IMR-90 (cell line): ENCODE data around the gene KLHL3. TPM values are rescaled to one million over a fixed set of nuclear protein-coding genes. Genes with fewer than 3 reads are reported as not detected.

Experiments used
- ATAC-seq: fragments of 200-7000 bp; cut with Tn5 transposase; 2 replicates; pipeline ENCODE4 v1.9.1; 2020; ENCODE audit warnings: low read depth, mild to moderate bottlenecking, moderate library complexity
- BruUV-seq: library from RNA; stranded (reverse); fragments of 400-500 nt; replicated peaks from 2 replicates; lab custom pipeline; 2021; lab: Mats Ljungman, UMichigan
- CTCF ChIA-PET: fragments of 300-600 bp; formaldehyde crosslinking; extraction: SDS; loops from one replicate; lab custom pipeline; 2021; ENCODE audit warnings: antibody characterized with exemption; lab: Yijun Ruan, JAX
- POLR2A ChIA-PET: fragments of 300-600 bp; sonication (Branson Sonifier 250); formaldehyde crosslinking; loops from one replicate; lab custom pipeline; 2022; ENCODE audit warnings: antibody characterized with exemption; ENCODE audit not compliant: unreplicated experiment; lab: Charles Lee
- DNase-seq: peaks from one replicate; pipeline ENCODE4 v3.0.0; 2013
- H2AFZ ChIP-seq: replicated peaks from 2 replicates; pipeline ENCODE3; 2013; ENCODE audit warnings: low read length, mild to moderate bottlenecking; ENCODE audit not compliant: poor library complexity
- H2AK5ac ChIP-seq: 2 replicates; pipeline ENCODE4 v1.6.1; 2013; ENCODE audit warnings: low read depth, low read length, inconsistent platforms
- H2AK9ac ChIP-seq: replicated peaks from 2 replicates; pipeline ENCODE3; 2013; ENCODE audit warnings: mild to moderate bottlenecking, low read depth, low read length, moderate library complexity; ENCODE audit not compliant: poor library complexity
- H2BK120ac ChIP-seq: 2 replicates; pipeline ENCODE4 v1.6.1; 2013; ENCODE audit warnings: low read depth, low read length, inconsistent platforms
- H2BK15ac ChIP-seq: 3 replicates; pipeline ENCODE4 v1.6.1; 2013; ENCODE audit warnings: low read depth, low read length, inconsistent platforms
- H2BK20ac ChIP-seq: 2 replicates; pipeline ENCODE4 v1.6.1; 2013; ENCODE audit warnings: low read depth, mild to moderate bottlenecking, inconsistent platforms, low read length, moderate library complexity
- H2BK5ac ChIP-seq: 2 replicates; pipeline ENCODE4 v1.6.1; 2013; ENCODE audit warnings: mild to moderate bottlenecking, low read depth, low read length, inconsistent platforms; ENCODE audit not compliant: poor library complexity, severe bottlenecking
- H3K14ac ChIP-seq: replicated peaks from 2 replicates; pipeline ENCODE4 v1.6.1; 2013; ENCODE audit warnings: low read depth, low read length, inconsistent platforms
- H3K18ac ChIP-seq: 2 replicates; pipeline ENCODE4 v1.6.1; 2013; ENCODE audit warnings: low read depth, low read length, control low read depth
- H3K23ac ChIP-seq: 2 replicates; pipeline ENCODE4 v1.6.1; 2013; ENCODE audit warnings: low read depth, low read length, inconsistent platforms
- H3K27ac ChIP-seq: 2 replicates; pipeline ENCODE4 v1.5.1; 2013; ENCODE audit warnings: mild to moderate bottlenecking, control low read depth, low read length; ENCODE audit not compliant: insufficient read depth
- H3K27me3 ChIP-seq: 2 replicates; pipeline ENCODE4 v1.6.1; 2013; ENCODE audit warnings: low read length; ENCODE audit not compliant: control insufficient read depth, insufficient read depth
- H3K36me3 ChIP-seq: 2 replicates; pipeline ENCODE4 v1.6.1; 2013; ENCODE audit warnings: low read length, mixed read lengths; ENCODE audit not compliant: control insufficient read depth, insufficient read depth
- H3K4ac ChIP-seq: 2 replicates; pipeline ENCODE4 v1.6.1; 2013; ENCODE audit warnings: low read depth, low read length, inconsistent platforms
- H3K4me1 ChIP-seq: 2 replicates; pipeline ENCODE4 v1.6.1; 2013; ENCODE audit warnings: low read length, mixed read lengths; ENCODE audit not compliant: control insufficient read depth, insufficient read depth
- H3K4me2 ChIP-seq: 2 replicates; pipeline ENCODE4 v1.6.1; 2013; ENCODE audit warnings: low read depth, mild to moderate bottlenecking, control low read depth, low read length, moderate library complexity
- H3K4me3 ChIP-seq: 2 replicates; pipeline ENCODE4 v1.5.1; 2013; ENCODE audit warnings: low read depth, mild to moderate bottlenecking, control low read depth, low read length, moderate library complexity; ENCODE audit not compliant: insufficient read depth
- H3K56ac ChIP-seq: 2 replicates; pipeline ENCODE4 v1.6.1; 2013; ENCODE audit warnings: low read length, inconsistent platforms; ENCODE audit not compliant: insufficient read depth; ENCODE audit errors: extremely low read depth
- H3K79me1 ChIP-seq, 2 experiments: 2 replicates each; pipeline ENCODE4 v1.6.1; 2013; ENCODE audit warnings: low read length in 2 of 2, inconsistent platforms in 1 of 2, low read depth in 1 of 2
- H3K9ac ChIP-seq: 2 replicates; pipeline ENCODE4 v1.6.1; 2013; ENCODE audit warnings: low read depth, low read length, control low read depth
- H3K9me1 ChIP-seq: 2 replicates; pipeline ENCODE4 v1.6.1; 2013; ENCODE audit warnings: low read length, inconsistent platforms; ENCODE audit not compliant: insufficient read depth
- H3K9me3 ChIP-seq: 2 replicates; pipeline ENCODE4 v1.6.1; 2013; ENCODE audit warnings: low read length; ENCODE audit not compliant: control insufficient read depth, insufficient read depth
- H4K20me1 ChIP-seq: 2 replicates; pipeline ENCODE4 v1.6.1; 2013; ENCODE audit warnings: low read length, inconsistent platforms; ENCODE audit not compliant: insufficient read depth
- H4K5ac ChIP-seq: 2 replicates; pipeline ENCODE4 v1.6.1; 2013; ENCODE audit warnings: mild to moderate bottlenecking, low read depth, low read length, control low read depth
- H4K8ac ChIP-seq, 2 experiments: 2 replicates each; pipeline ENCODE4 v1.6.1; 2013; ENCODE audit warnings: low read depth in 2 of 2, low read length in 2 of 2, control low read depth in 1 of 2, inconsistent platforms in 1 of 2
- H4K91ac ChIP-seq: 2 replicates; pipeline ENCODE4 v1.6.1; 2013; ENCODE audit warnings: low read depth, low read length, inconsistent platforms; ENCODE audit not compliant: insufficient read depth
- CEBPB ChIP-seq: IDR thresholded peaks from 2 replicates; pipeline ENCODE4 v1.6.1; 2012; ENCODE audit warnings: low read depth, low read length, improper control_type of control experiment
- CHD1 ChIP-seq: IDR thresholded peaks from 2 replicates; pipeline ENCODE4 v1.6.1; 2012; ENCODE audit warnings: low read depth, low read length, improper control_type of control experiment
- CTCF ChIP-seq: conservative IDR thresholded peaks from 2 replicates; pipeline ENCODE4 v1.5.1; 2012; ENCODE audit warnings: mild to moderate bottlenecking, low read depth, low read length, improper control_type of control experiment
- ELK1 ChIP-seq: fragments of 150-350 bp; IDR thresholded peaks from 2 replicates; pipeline ENCODE4 v1.6.1; 2016; ENCODE audit warnings: low read depth, mild to moderate bottlenecking, low read length, moderate library complexity, borderline replicate concordance
- FOS ChIP-seq: fragments of 150-350 bp; IDR thresholded peaks from 2 replicates; pipeline ENCODE4 v1.6.1; 2016; ENCODE audit warnings: low read depth, low read length
- MAFK ChIP-seq: IDR thresholded peaks from 2 replicates; pipeline ENCODE4 v1.6.1; 2012; ENCODE audit warnings: low read depth, low read length, improper control_type of control experiment
- MAZ ChIP-seq: IDR thresholded peaks from 2 replicates; pipeline ENCODE4 v1.6.1; 2012; ENCODE audit warnings: low read depth, mild to moderate bottlenecking, low read length, improper control_type of control experiment, moderate library complexity, borderline replicate concordance
- MXI1 ChIP-seq: IDR thresholded peaks from 2 replicates; pipeline ENCODE4 v1.6.1; 2012; ENCODE audit warnings: low read depth, mild to moderate bottlenecking, low read length, moderate library complexity, borderline replicate concordance
- RAD21 ChIP-seq: IDR thresholded peaks from 2 replicates; pipeline ENCODE4 v1.6.1; 2012; ENCODE audit warnings: low read length, improper control_type of control experiment
- RCOR1 ChIP-seq: IDR thresholded peaks from 2 replicates; pipeline ENCODE4 v1.6.1; 2012; ENCODE audit warnings: mild to moderate bottlenecking, low read length, improper control_type of control experiment; ENCODE audit not compliant: insufficient replicate concordance
- RFX5 ChIP-seq: IDR thresholded peaks from 2 replicates; pipeline ENCODE4 v1.8.0; 2012; ENCODE audit warnings: low read depth, mild to moderate bottlenecking, low read length, moderate library complexity
- SMC3 ChIP-seq: fragments of 150-350 bp; IDR thresholded peaks from 2 replicates; pipeline ENCODE4 v1.6.1; 2016; ENCODE audit warnings: low read depth, mild to moderate bottlenecking, antibody characterized with exemption, low read length, moderate library complexity
- USF2 ChIP-seq: fragments of 150-350 bp; IDR thresholded peaks from 2 replicates; pipeline ENCODE4 v1.6.1; 2017; ENCODE audit warnings: mild to moderate bottlenecking, antibody characterized with exemption, low read length, low read depth
- WGBS, 2 experiments: methylation state at CpG; one replicate each; pipeline versions ENCODE4 v1.1.5 to v1.1.7; 2013; ENCODE audit warnings: missing lambda C conversion rate in 2 of 2; ENCODE audit not compliant: insufficient read length in 1 of 2; ENCODE audit errors: extremely low coverage in 2 of 2; 5-methylcytosine and 5-hydroxymethylcytosine counted together
- dilution Hi-C: fragments of 300-500 bp; cut with HindIII; formaldehyde crosslinking; loops from one replicate; pipeline ENCODE4 v1.14.3; 2018; ENCODE audit warnings: low sequenced_read_pairs; ENCODE audit not compliant: unreplicated experiment
- in situ Hi-C: fragments of 300-500 bp; cut with MboI; formaldehyde crosslinking; loops from 3 replicates; pipeline ENCODE4 v1.14.3; 2019; ENCODE audit warnings: low sequenced_read_pairs, inconsistent platforms, mixed read lengths
- intact Hi-C: fragments of 100-400 bp; cut with micrococcal nuclease; formaldehyde crosslinking; loops from 2 replicates; pipeline ENCODE4 v1.10.0; 2022
- polyA plus RNA-seq, 3 experiments: library from polyadenylated mRNA; depleted of rRNA; stranded (reverse); fragments of >200 nt; gene quantifications; 2 replicates each; pipeline ENCODE4 v1.2.3, GENCODE V29; 2012; ENCODE audit warnings: low replicate concordance in 1 of 3
- total RNA-seq: library from RNA; depleted of rRNA; stranded (reverse); fragments of >200 nt; gene quantifications from 2 replicates; pipeline ENCODE4 v1.2.3, GENCODE V29; 2012

KLHL3 gene
- total and polyA plus RNA-seq, 2 of the 4 experiments (the other 2 are of a cell fraction), result 2.3 to 4.1 TPM

- DNase-seq (no peak), ATAC-seq (no peak)
- Histone ChIP-seq H3K23ac (no peak overlapping the region), H4K8ac (no peak overlapping the region), H3K14ac (no peak overlapping the region), H4K20me1 (no peaks in the 10 kb centered on the region), H3K56ac (no peak overlapping the region), H3K36me3 (no peaks in the 10 kb centered on the region), H3K79me1 (no peaks in the 10 kb centered on the region), H2AK9ac (no peak overlapping the region), H2BK120ac (no peak overlapping the region), H3K4me2 (no peak overlapping the region), H2BK15ac (no peak overlapping the region), H3K4me3 (no peak overlapping the region), H4K5ac (no peak overlapping the region), H3K18ac (no peak overlapping the region), H2AK5ac (no peak overlapping the region), H2AFZ (no peak overlapping the region), H3K9ac (no peak overlapping the region), H3K9me1 (no peaks in the 10 kb centered on the region), H2BK20ac (no peak overlapping the region), H3K9me3 (no peaks in the 10 kb centered on the region), H2BK5ac (no peak overlapping the region), H3K27ac (no peak overlapping the region), H3K4ac (no peak overlapping the region), H3K4me1 (no peaks in the 10 kb centered on the region), H4K91ac (no peak overlapping the region), H3K27me3 (peaks cover 4% of the 10 kb centered on the region; the same call in 1 of the 2 replicates)
- ChIA-PET POLR2A (no interaction called here), CTCF (no interaction called here)
- no TSS peak for BruUV-seq
- in situ Hi-C loops, result no loop called here
- no peak for TF ChIP-seq RCOR1
- TF ChIP-seq SMC3, result no peak
- TF ChIP-seq MAZ, result no peak
- TF ChIP-seq RFX5, result no peak
- TF ChIP-seq USF2, result no peak
- TF ChIP-seq MXI1, result no peak
- no peak for TF ChIP-seq CHD1
- no peak for TF ChIP-seq ELK1
- TF ChIP-seq FOS, result no peak
- no peak for TF ChIP-seq CEBPB
- no peak for TF ChIP-seq CTCF
- no peak for TF ChIP-seq RAD21
- no peak for TF ChIP-seq MAFK
- intact Hi-C loops, result no loop called here
- dilution Hi-C loops, result no loop called here
- WGBS, 2 experiments, result 56% methylated on average over 5 of the region's 6 CpGs; no CpG with 5 or more reads in 1 of the 2 experiments
Observed at GRCh38 chr5:137599457-137599856, 136.4 kb downstream of the KLHL3 start.
